Stimulated activated CD4-positive, alpha-beta T cell treated with anti-CD3 and anti-CD28 coated beads, Interleukin-12 subunit alpha, Interleukin-12 subunit beta, amount 100 ng/mL, for 24 hours (primary cell): ENCODE results near the gene PRKCA.
A peak's percentile ranks its signal among the peaks of the same experiment; 100 is the strongest.

Experiments
- DNase-seq, 2 experiments: peaks; one replicate each; pipeline ENCODE4 v3.0.0-alpha.2; 2020; ENCODE audit warnings: low read depth in 2 of 2

The PRKCA gene

GRCh38 chr17:66655461-66655860, 353.0 kb downstream of the PRKCA start:
- no peak for DNase-seq

- DNase-seq, result peak; percentile 31 to 49
These were observed 353.4 kb downstream of the PRKCA start for GRCh38 chr17:66655861-66656260.

GRCh38 chr17:66661411-66662256, 359.2 kb downstream of the PRKCA start:
- DNase-seq, result no peak

GRCh38 chr17:66662496-66662895, 360.1 kb downstream of the PRKCA start:
- no peak for DNase-seq

GRCh38 chr17:66663041-66663606, 360.7 kb downstream of the PRKCA start:
- no peak for DNase-seq

- DNase-seq, result no peak
These were observed 361.9 kb downstream of the PRKCA start for GRCh38 chr17:66664336-66664735.

GRCh38 chr17:66665194-66665593, 362.8 kb downstream of the PRKCA start:
- DNase-seq, result no peak

- DNase-seq, result no peak
These were observed 364.7 kb downstream of the PRKCA start for GRCh38 chr17:66667090-66667489.

GRCh38 chr17:66667491-66668030, 365.1 kb downstream of the PRKCA start:
- DNase-seq, result peak; percentile 51 to 53

GRCh38 chr17:66670206-66670605, 367.8 kb downstream of the PRKCA start:
- no peak for DNase-seq

- no peak for DNase-seq
These were observed 368.7 kb downstream of the PRKCA start for GRCh38 chr17:66671156-66671555.

GRCh38 chr17:66673668-66674276, 371.4 kb downstream of the PRKCA start:
- no peak for DNase-seq

GRCh38 chr17:66675273-66675990, 373.0 kb downstream of the PRKCA start:
- DNase-seq, result no peak

- DNase-seq, result no peak
These were observed 373.6 kb downstream of the PRKCA start for GRCh38 chr17:66675991-66676371.

GRCh38 chr17:66676421-66676820, 374.0 kb downstream of the PRKCA start:
- no peak for DNase-seq

GRCh38 chr17:66677201-66677981, 375.0 kb downstream of the PRKCA start:
- DNase-seq, result no peak

GRCh38 chr17:66678061-66678460, 375.6 kb downstream of the PRKCA start:
- no peak for DNase-seq

GRCh38 chr17:66678827-66679226, 376.4 kb downstream of the PRKCA start:
- DNase-seq, result no peak

GRCh38 chr17:66679631-66680517, 377.5 kb downstream of the PRKCA start:
- no peak for DNase-seq

GRCh38 chr17:66682283-66682682, 379.9 kb downstream of the PRKCA start:
- DNase-seq, result no peak
